H1 (cell line): ENCODE data around the gene MKKS. TPM values are rescaled to one million over a fixed set of nuclear protein-coding genes. Genes with fewer than 3 reads are reported as not detected.

Source experiments
- CTCF ChIA-PET: fragments of 300-600 bp; sonication (Branson Sonifier 250); formaldehyde crosslinking; loops from one replicate; lab custom pipeline; 2021; ENCODE audit not compliant: partially characterized antibody; lab: Charles Lee
- POLR2A ChIA-PET: fragments of 300-600 bp; sonication (Branson Sonifier 250); formaldehyde crosslinking; loops from one replicate; lab custom pipeline; 2021; ENCODE audit warnings: inconsistent platforms; ENCODE audit not compliant: partially characterized antibody; lab: Charles Lee
- DNase-seq, 2 experiments: peaks; one replicate each; pipeline versions ENCODE4 v3.0.0 to v3.0.0-alpha.2; 2010 to 2022; ENCODE audit warnings: low spot score in 2 of 2, low read depth in 1 of 2, mixed read lengths in 1 of 2
- FAIRE-seq: peaks from 2 replicates; lab custom pipeline; 2011; peaks lifted over from hg19 to GRCh38; lab: Jason Lieb, UNC
- H2AFZ ChIP-seq: 2 replicates; pipeline ENCODE4 v1.8.1; 2012; ENCODE audit warnings: low read length, inconsistent platforms
- H2AK5ac ChIP-seq: 2 replicates; pipeline ENCODE4 v1.6.1; 2013; ENCODE audit warnings: low read depth, low read length
- H2BK120ac ChIP-seq: replicated peaks from 2 replicates; pipeline ENCODE3; 2013; ENCODE audit warnings: low read depth, low read length, inconsistent platforms
- H2BK12ac ChIP-seq: 2 replicates; pipeline ENCODE4 v1.6.1; 2013; ENCODE audit warnings: low read depth, low read length
- H2BK15ac ChIP-seq: 2 replicates; pipeline ENCODE4 v1.6.1; 2013; ENCODE audit warnings: low read length
- H2BK20ac ChIP-seq: 2 replicates; pipeline ENCODE4 v1.6.1; 2013; ENCODE audit warnings: low read length
- H2BK5ac ChIP-seq: 2 replicates; pipeline ENCODE4 v1.6.1; 2013; ENCODE audit warnings: low read depth, low read length
- H3K14ac ChIP-seq: 2 replicates; pipeline ENCODE4 v1.6.1; 2013; ENCODE audit warnings: inconsistent platforms; ENCODE audit not compliant: insufficient read length
- H3K18ac ChIP-seq: 2 replicates; pipeline ENCODE4 v1.6.1; 2013; ENCODE audit warnings: low read length; ENCODE audit errors: extremely low read depth
- H3K23ac ChIP-seq: 2 replicates; pipeline ENCODE4 v1.6.1; 2013; ENCODE audit warnings: inconsistent platforms; ENCODE audit not compliant: insufficient read length
- H3K23me2 ChIP-seq: 2 replicates; pipeline ENCODE4 v1.6.1; 2013; ENCODE audit warnings: low read depth, low read length
- H3K27ac ChIP-seq: 2 replicates; pipeline ENCODE4 v1.6.1; 2011; ENCODE audit warnings: low read depth, low read length, inconsistent platforms
- H3K27me3 ChIP-seq, 4 experiments: replicated peaks in 1 of 4; 1 replicate in 1 of 4; 2 replicates in 3 of 4; pipeline versions ENCODE4 v1.6.1 to v1.8.1; 2011 to 2013; ENCODE audit warnings: low read length in 3 of 4, mild to moderate bottlenecking in 3 of 4, inconsistent platforms in 2 of 4, mixed read lengths in 2 of 4, moderate library complexity in 1 of 4; ENCODE audit not compliant: control insufficient read depth in 3 of 4, insufficient read depth in 3 of 4; ENCODE audit errors: extremely low read depth in 1 of 4
- H3K36me3 ChIP-seq, 4 experiments: 2 replicates each; pipeline versions ENCODE4 v1.6.1 to v1.8.1; 2011 to 2013; ENCODE audit warnings: mild to moderate bottlenecking in 4 of 4, low read length in 3 of 4, moderate library complexity in 2 of 4, control low read depth in 1 of 4, inconsistent platforms in 1 of 4; ENCODE audit not compliant: insufficient read depth in 4 of 4, control insufficient read depth in 2 of 4
- H3K4ac ChIP-seq: replicated peaks from 2 replicates; pipeline ENCODE3; 2013; ENCODE audit warnings: low read length, low read depth, mixed read lengths, inconsistent platforms; ENCODE audit not compliant: insufficient read length
- H3K4me1 ChIP-seq, 4 experiments: replicated peaks in 1 of 4; 1 replicate in 1 of 4; 2 replicates in 3 of 4; pipeline versions ENCODE4 v1.6.1 to v1.8.1; 2011 to 2013; ENCODE audit warnings: low read length in 3 of 4, inconsistent platforms in 2 of 4, mixed read lengths in 1 of 4; ENCODE audit not compliant: insufficient read depth in 4 of 4, control insufficient read depth in 3 of 4
- H3K4me2 ChIP-seq, 2 experiments: 2 replicates each; pipeline versions ENCODE4 v1.6.1 to v1.8.1; 2011 to 2013; ENCODE audit warnings: low read depth in 2 of 2, low read length in 2 of 2, control low read depth in 1 of 2, inconsistent platforms in 1 of 2, mild to moderate bottlenecking in 1 of 2; ENCODE audit not compliant: insufficient read depth in 1 of 2
- H3K4me3 ChIP-seq, 4 experiments: fragments of 200-600, 300-600 bp in 1 of 4; sonication (generic), shearing (Covaris generic), sonication (Bioruptor Twin) in 1 of 4; 2 replicates each; pipeline versions ENCODE4 v1.5.1 to v1.8.1; 2011 to 2016; ENCODE audit warnings: low read length in 4 of 4, low read depth in 3 of 4, control low read depth in 2 of 4, inconsistent platforms in 2 of 4, mild to moderate bottlenecking in 2 of 4, mixed read lengths in 1 of 4, moderate library complexity in 1 of 4; ENCODE audit not compliant: insufficient read depth in 2 of 4; ENCODE audit errors: extremely low read depth in 1 of 4
- H3K56ac ChIP-seq: replicated peaks from 2 replicates; pipeline ENCODE3; 2013; ENCODE audit warnings: low read depth, mild to moderate bottlenecking, mixed read lengths, low read length, inconsistent platforms; ENCODE audit not compliant: insufficient read length
- H3K79me1 ChIP-seq: 2 replicates; pipeline ENCODE4 v1.6.1; 2013; ENCODE audit warnings: low read depth, low read length, control low read depth
- H3K79me2 ChIP-seq, 2 experiments: 2 replicates each; pipeline versions ENCODE4 v1.6.1 to v1.8.1; 2012 to 2013; ENCODE audit warnings: low read length in 2 of 2, mild to moderate bottlenecking in 2 of 2, inconsistent platforms in 1 of 2; ENCODE audit not compliant: insufficient read depth in 2 of 2, control insufficient read depth in 1 of 2
- H3K9ac ChIP-seq, 4 experiments: replicated peaks in 1 of 4; 1 replicate in 1 of 4; 2 replicates in 3 of 4; pipeline versions ENCODE4 v1.6.1 to v1.8.1; 2011 to 2013; ENCODE audit warnings: low read depth in 3 of 4, low read length in 3 of 4, control low read depth in 2 of 4, mild to moderate bottlenecking in 2 of 4, moderate library complexity in 2 of 4, inconsistent platforms in 1 of 4; ENCODE audit errors: extremely low read depth in 1 of 4
- H3K9me3 ChIP-seq, 2 experiments: 2 replicates each; pipeline versions ENCODE4 v1.6.1 to v1.8.1; 2012 to 2013; ENCODE audit warnings: mild to moderate bottlenecking in 2 of 2, moderate library complexity in 2 of 2, control low read depth in 1 of 2, inconsistent platforms in 1 of 2, low read depth in 1 of 2, low read length in 1 of 2, mixed read lengths in 1 of 2; ENCODE audit not compliant: insufficient read depth in 2 of 2
- H4K20me1 ChIP-seq, 2 experiments: replicated peaks in 1 of 2; 2 replicates each; pipeline versions ENCODE3 to v1.8.1; 2011 to 2013; ENCODE audit warnings: inconsistent platforms in 2 of 2, low read length in 2 of 2, mild to moderate bottlenecking in 1 of 2; ENCODE audit not compliant: insufficient read depth in 2 of 2, control insufficient read depth in 1 of 2
- H4K5ac ChIP-seq: 2 replicates; pipeline ENCODE4 v1.6.1; 2013; ENCODE audit warnings: low read length, low read depth, mixed read lengths, inconsistent platforms; ENCODE audit not compliant: insufficient read length
- H4K8ac ChIP-seq: 2 replicates; pipeline ENCODE4 v1.8.0; 2013; ENCODE audit warnings: mild to moderate bottlenecking, moderate library complexity, low read length, inconsistent platforms; ENCODE audit not compliant: insufficient read depth; ENCODE audit errors: extremely low read depth
- H4K91ac ChIP-seq: replicated peaks from 2 replicates; pipeline ENCODE3; 2013; ENCODE audit warnings: low read length, mixed read lengths, inconsistent platforms; ENCODE audit not compliant: insufficient read length
- CEBPB ChIP-seq: IDR thresholded peaks from 2 replicates; pipeline ENCODE4 v1.6.1; 2012; ENCODE audit warnings: low read depth, low read length
- KDM1A ChIP-seq: fragments of 200-600, 300-600 bp; sonication (generic); IDR thresholded peaks from 2 replicates; pipeline ENCODE4 v1.7.1; 2016; ENCODE audit warnings: mild to moderate bottlenecking, low read length, borderline replicate concordance
- RAD21 ChIP-seq, 2 experiments: IDR thresholded peaks in 1 of 2; conservative IDR thresholded peaks in 1 of 2; 2 replicates each; pipeline ENCODE4 v1.6.1; 2011; ENCODE audit warnings: low read depth in 2 of 2, low read length in 2 of 2, improper control_type of control experiment in 1 of 2, inconsistent platforms in 1 of 2, mild to moderate bottlenecking in 1 of 2, moderate library complexity in 1 of 2
- RXRA ChIP-seq: IDR thresholded peaks from 2 replicates; pipeline ENCODE4 v1.6.1; 2011; ENCODE audit warnings: low read depth, mild to moderate bottlenecking, low read length, moderate library complexity; ENCODE audit not compliant: insufficient read depth
- SIRT6 ChIP-seq: IDR thresholded peaks from one replicate; pipeline ENCODE4 v1.7.1; 2012; ENCODE audit warnings: low read length, inconsistent platforms
- TEAD4 ChIP-seq: IDR thresholded peaks from 2 replicates; pipeline ENCODE4 v1.6.1; 2012; ENCODE audit warnings: low read depth, low read length, inconsistent platforms, mixed read lengths
- WGBS, 2 experiments: shearing (Covaris generic) in 1 of 2; methylation state at CpG; one replicate each; pipeline versions ENCODE4 v1.1.6 to v1.1.7; 2013 to 2015; ENCODE audit warnings: low lambda C conversion rate in 2 of 2, mixed read lengths in 2 of 2, inconsistent platforms in 1 of 2, low coverage in 1 of 2, missing lambda C conversion rate in 1 of 2; ENCODE audit not compliant: insufficient replicate concordance in 2 of 2, insufficient coverage in 1 of 2, insufficient read length in 1 of 2; ENCODE audit errors: extremely low coverage in 1 of 2, missing lambda C conversion rate in 1 of 2; 5-methylcytosine and 5-hydroxymethylcytosine counted together
- polyA plus RNA-seq, 7 experiments: library from polyadenylated mRNA; depleted of rRNA in 3 of 7; stranded (reverse) in 5 of 7; unstranded in 2 of 7; fragments of >200 nt in 5 of 7; fragments of 200-250 nt in 2 of 7; gene quantifications; 1 replicate in 5 of 7; 2 replicates in 1 of 7; 4 replicates in 1 of 7; pipeline versions ENCODE4 v1.2.1 to v1.2.3, GENCODE V29; 2011 to 2013; ENCODE audit warnings: missing spikeins in 2 of 7, mixed read lengths in 2 of 7
- total RNA-seq: library from RNA; stranded (reverse); fragmentation: NEBNext Ultra II Directional; extraction: Animal tissue kit (Norgen Biotek cat#: 25700); gene quantifications from 2 replicates; pipeline ENCODE4 v1.2.1, GENCODE V29; 2021
- TF ChIP-seq, protein P1 (sequence below), 3 experiments: IDR thresholded peaks; 1 replicate in 2 of 3; 2 replicates in 1 of 3; pipeline versions ENCODE4 v1.5.1 to v1.6.1; 2011; ENCODE audit warnings: low read length in 3 of 3, mild to moderate bottlenecking in 3 of 3, inconsistent platforms in 2 of 3, low read depth in 1 of 3, moderate library complexity in 1 of 3; ENCODE audit not compliant: insufficient read depth in 1 of 3; ENCODE audit errors: control extremely low read depth in 1 of 3

Gene MKKS
- total and polyA plus RNA-seq, 2 of the 8 experiments (the other 6 are each of a cell fraction or from before 2014, with no cell fraction given) = 15.9 to 24.8 TPM

DNA sequence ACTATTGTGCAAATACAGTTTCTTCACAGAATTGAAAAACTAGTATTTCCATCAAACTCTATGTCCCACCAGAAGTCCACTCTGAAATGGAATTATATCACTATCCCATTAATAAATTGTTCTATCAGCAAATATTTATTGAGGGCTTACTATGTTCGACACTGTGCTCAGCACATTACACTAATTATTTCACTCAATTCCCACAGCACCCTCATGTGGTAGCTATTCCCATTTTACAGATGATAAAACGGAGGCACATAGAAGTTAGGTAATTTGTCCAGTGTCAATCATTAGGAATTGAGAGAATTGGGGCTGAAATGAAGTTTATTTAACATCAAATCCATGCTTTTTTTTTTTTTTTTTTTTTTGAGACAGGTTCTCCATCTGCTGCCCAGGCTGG, 52.5 kb downstream of the MKKS start:
- Histone ChIP-seq H2BK15ac (no peak overlapping the region), H3K27ac (no peak overlapping the region), H3K4ac (no peak overlapping the region), H3K4me2 (no peak overlapping the region), H3K9me3 (0 out of 4 replicates have a peak, but pooled peaks cover 0 to 3% of the 10 kb centered on the region in 2 experiments), H3K23ac (no peak overlapping the region), H4K20me1 (no peaks in the 10 kb centered on the region), H3K14ac (no peak overlapping the region), H3K36me3 (no peaks in the 10 kb centered on the region), H3K79me1 (no peaks in the 10 kb centered on the region), H3K18ac (no peak overlapping the region), H2BK5ac (no peak overlapping the region), H3K9ac (no peak overlapping the region), H3K4me1 (no peaks in the 10 kb centered on the region; a peak in 1 of 7 replicates), H3K27me3 (no peaks in the 10 kb centered on the region), H4K8ac (no peak overlapping the region), H2BK120ac (no peak overlapping the region), H3K56ac (no peak overlapping the region), H3K23me2 (no peaks in the 10 kb centered on the region), H3K79me2 (no peaks in the 10 kb centered on the region), H4K91ac (no peak overlapping the region), H4K5ac (no peak overlapping the region), H2BK20ac (no peak overlapping the region), H3K4me3 (no peak overlapping the region), H2AK5ac (no peak overlapping the region), H2AFZ (no peak overlapping the region), H2BK12ac (no peak overlapping the region)
- ChIA-PET POLR2A (no interaction called here), CTCF (interaction anchor here (0.7 to 2.1 kb wide), 6 partner anchors 24 to 1926 kb away, joined by 3 to 5 read pairs (median 3); no protein-coding TSS in a partner anchor)
- DNase-seq = no peak
- 73% methylated on average over 2 of the region's 2 CpGs; no CpG with 5 or more reads in 1 of the 2 experiments for WGBS, 2 experiments
- TF ChIP-seq CEBPB = no peak
- peak; percentile 39 to 44 for TF ChIP-seq RAD21 (IDR thresholded peaks at IDR 0.05 in 1 of 2, conservative IDR thresholded peaks at IDR 0.05 in 1 of 2; ENCODE audit: low read depth in 2 of 2, low read length in 2 of 2)
- TF ChIP-seq RXRA = no peak
- TF ChIP-seq SIRT6 = no peak
- TF ChIP-seq, protein P1, sequence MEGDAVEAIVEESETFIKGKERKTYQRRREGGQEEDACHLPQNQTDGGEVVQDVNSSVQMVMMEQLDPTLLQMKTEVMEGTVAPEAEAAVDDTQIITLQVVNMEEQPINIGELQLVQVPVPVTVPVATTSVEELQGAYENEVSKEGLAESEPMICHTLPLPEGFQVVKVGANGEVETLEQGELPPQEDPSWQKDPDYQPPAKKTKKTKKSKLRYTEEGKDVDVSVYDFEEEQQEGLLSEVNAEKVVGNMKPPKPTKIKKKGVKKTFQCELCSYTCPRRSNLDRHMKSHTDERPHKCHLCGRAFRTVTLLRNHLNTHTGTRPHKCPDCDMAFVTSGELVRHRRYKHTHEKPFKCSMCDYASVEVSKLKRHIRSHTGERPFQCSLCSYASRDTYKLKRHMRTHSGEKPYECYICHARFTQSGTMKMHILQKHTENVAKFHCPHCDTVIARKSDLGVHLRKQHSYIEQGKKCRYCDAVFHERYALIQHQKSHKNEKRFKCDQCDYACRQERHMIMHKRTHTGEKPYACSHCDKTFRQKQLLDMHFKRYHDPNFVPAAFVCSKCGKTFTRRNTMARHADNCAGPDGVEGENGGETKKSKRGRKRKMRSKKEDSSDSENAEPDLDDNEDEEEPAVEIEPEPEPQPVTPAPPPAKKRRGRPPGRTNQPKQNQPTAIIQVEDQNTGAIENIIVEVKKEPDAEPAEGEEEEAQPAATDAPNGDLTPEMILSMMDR (IDR thresholded peaks at IDR 0.05; ENCODE audit: control extremely low read depth in 1 of 3, insufficient read depth in 1 of 3, low read depth in 1 of 3, low read length in 3 of 3) = peak in 1 of 3 experiments; percentile 13; a peak in 1 of 4 replicates
- TF ChIP-seq KDM1A = no peak
- peak; percentile 32; the same call in 1 of the 2 replicates for TF ChIP-seq TEAD4
- FAIRE-seq = no peak
